ENCODE data around the gene LTO1. TPM values are rescaled to one million over a fixed set of nuclear protein-coding genes. Genes with fewer than 3 reads are reported as not detected.

The LTO1 gene
- total and polyA plus RNA-seq, 10 of the 15 experiments (the other 5 are each of a cell fraction or from before 2014, with no cell fraction given), result 2.6 to 27.5 (median 14.4) TPM

DNA sequence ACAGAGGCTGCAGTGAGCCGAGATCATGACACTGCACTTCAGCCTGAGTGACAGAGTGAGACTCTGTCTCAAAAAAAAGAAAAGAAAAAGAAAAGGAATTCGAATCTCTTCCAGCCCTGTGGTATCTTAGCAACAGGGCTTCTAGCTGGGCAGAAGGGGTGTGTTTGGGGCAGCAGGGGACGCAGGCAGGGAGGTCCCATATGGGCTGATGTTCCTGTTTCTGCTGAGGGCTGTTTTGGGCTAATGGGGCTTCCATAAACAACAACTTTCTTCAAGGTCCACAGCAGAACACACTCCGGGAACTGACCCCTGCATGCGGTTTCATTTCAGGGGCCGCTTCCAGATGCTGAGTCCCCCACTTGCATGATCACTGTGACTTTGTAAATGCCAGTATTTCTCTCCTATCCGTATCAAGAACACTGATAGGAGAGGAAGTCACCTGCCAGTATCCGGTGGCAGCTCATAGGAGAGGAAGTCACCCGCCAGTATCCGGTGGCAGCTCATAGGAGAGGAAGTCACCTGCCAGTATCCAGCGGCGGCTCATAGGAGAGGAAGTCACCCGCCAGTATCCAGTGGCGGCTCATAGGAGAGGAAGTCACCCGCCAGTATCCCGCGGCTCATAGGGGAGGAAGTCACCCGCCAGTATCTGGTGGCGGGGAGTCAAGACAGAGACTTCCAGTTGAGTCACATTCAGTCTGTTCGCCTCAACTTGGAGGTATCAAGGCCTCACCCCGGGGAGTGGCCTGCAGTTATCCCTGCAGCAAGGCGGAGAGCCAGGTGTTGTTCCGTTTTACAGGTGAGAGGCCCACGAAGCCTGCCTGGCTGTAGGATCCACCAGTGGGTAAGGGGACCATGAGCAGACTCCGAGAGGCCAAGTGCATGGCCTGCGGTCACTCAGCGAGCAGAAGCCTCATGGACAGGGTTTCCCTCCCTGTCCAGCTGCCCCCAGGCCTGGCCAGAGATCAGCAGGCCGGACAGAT, 37.0 kb upstream of the LTO1 start:
- H3K4me2 ChIP-seq (ENCODE audit: control insufficient read depth, insufficient read depth), result no peak overlapping the region
- no peaks in the 10 kb centered on the region for H3K4me1 ChIP-seq (ENCODE audit: control insufficient read depth, insufficient read depth, low read length)
- H3K9ac ChIP-seq (ENCODE audit: control insufficient read depth, insufficient read depth, low read length), result no peak overlapping the region
- BruUV-seq (replicated peaks), result no TSS peak
- ChIA-PET RAD21 (ENCODE audit: unreplicated experiment) (no interaction called here), CTCF (no interaction called here), POLR2A (no interaction called here), SMC1A (ENCODE audit: uncharacterized antibody, unreplicated experiment) (no interaction called here)
- no peaks in the 10 kb centered on the region for H4K20me1 ChIP-seq (ENCODE audit: control insufficient read depth, insufficient read depth)
- H3K4me3 ChIP-seq, result no peak overlapping the region
- FAIRE-seq, result no peak
- no peak overlapping the region for H2AFZ ChIP-seq (ENCODE audit: control insufficient read depth, low read depth, low read length)
- no peaks in the 10 kb centered on the region for H3K36me3 ChIP-seq (ENCODE audit: control insufficient read depth in 2 of 2, insufficient read depth in 2 of 2, low read length in 1 of 2)
- no peak overlapping the region for H3K27ac ChIP-seq (ENCODE audit: control insufficient read depth, insufficient read depth)
- DNase-seq (ENCODE audit: low read depth, low spot score), result no peak
- H3K9me3 ChIP-seq (replicated peaks; ENCODE audit: control insufficient read depth, insufficient read depth, low read length), result no peaks in the 10 kb centered on the region; the same call in 2 of the 3 replicates
- TF ChIP-seq, protein P1, sequence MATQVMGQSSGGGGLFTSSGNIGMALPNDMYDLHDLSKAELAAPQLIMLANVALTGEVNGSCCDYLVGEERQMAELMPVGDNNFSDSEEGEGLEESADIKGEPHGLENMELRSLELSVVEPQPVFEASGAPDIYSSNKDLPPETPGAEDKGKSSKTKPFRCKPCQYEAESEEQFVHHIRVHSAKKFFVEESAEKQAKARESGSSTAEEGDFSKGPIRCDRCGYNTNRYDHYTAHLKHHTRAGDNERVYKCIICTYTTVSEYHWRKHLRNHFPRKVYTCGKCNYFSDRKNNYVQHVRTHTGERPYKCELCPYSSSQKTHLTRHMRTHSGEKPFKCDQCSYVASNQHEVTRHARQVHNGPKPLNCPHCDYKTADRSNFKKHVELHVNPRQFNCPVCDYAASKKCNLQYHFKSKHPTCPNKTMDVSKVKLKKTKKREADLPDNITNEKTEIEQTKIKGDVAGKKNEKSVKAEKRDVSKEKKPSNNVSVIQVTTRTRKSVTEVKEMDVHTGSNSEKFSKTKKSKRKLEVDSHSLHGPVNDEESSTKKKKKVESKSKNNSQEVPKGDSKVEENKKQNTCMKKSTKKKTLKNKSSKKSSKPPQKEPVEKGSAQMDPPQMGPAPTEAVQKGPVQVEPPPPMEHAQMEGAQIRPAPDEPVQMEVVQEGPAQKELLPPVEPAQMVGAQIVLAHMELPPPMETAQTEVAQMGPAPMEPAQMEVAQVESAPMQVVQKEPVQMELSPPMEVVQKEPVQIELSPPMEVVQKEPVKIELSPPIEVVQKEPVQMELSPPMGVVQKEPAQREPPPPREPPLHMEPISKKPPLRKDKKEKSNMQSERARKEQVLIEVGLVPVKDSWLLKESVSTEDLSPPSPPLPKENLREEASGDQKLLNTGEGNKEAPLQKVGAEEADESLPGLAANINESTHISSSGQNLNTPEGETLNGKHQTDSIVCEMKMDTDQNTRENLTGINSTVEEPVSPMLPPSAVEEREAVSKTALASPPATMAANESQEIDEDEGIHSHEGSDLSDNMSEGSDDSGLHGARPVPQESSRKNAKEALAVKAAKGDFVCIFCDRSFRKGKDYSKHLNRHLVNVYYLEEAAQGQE (IDR thresholded peaks at IDR 0.05; ENCODE audit: low read depth, low read length), result no peak
- TF ChIP-seq, protein P2, sequence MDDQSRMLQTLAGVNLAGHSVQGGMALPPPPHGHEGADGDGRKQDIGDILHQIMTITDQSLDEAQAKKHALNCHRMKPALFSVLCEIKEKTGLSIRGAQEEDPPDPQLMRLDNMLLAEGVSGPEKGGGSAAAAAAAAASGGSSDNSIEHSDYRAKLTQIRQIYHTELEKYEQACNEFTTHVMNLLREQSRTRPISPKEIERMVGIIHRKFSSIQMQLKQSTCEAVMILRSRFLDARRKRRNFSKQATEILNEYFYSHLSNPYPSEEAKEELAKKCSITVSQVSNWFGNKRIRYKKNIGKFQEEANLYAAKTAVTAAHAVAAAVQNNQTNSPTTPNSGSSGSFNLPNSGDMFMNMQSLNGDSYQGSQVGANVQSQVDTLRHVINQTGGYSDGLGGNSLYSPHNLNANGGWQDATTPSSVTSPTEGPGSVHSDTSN (IDR thresholded peaks at IDR 0.05; ENCODE audit: insufficient replicate concordance, low read depth, low read length), result no peak
- peak; percentile 9; the same call in 1 of the 2 replicates for TF ChIP-seq SPI1 (IDR thresholded peaks at IDR 0.05; ENCODE audit: borderline replicate concordance, insufficient read depth, low read depth, low read length)
- no peak for ATAC-seq
- in situ Hi-C loops (cut with MboI) (no loop called here), intact Hi-C loops (cut with micrococcal nuclease; ENCODE audit: unreplicated experiment) (no loop called here)
- H3K79me2 ChIP-seq (ENCODE audit: control insufficient read depth, insufficient read depth, low read length), result no peaks in the 10 kb centered on the region
- WGBS (ENCODE audit: insufficient coverage, insufficient replicate concordance, low lambda C conversion rate, missing lambda C conversion rate), result 26% methylated on average over 28 of the region's 28 CpGs
- H3K27me3 ChIP-seq (replicated peaks in 1 of 2; ENCODE audit: control insufficient read depth in 2 of 2, insufficient read depth in 2 of 2, low read length in 1 of 2), result peaks cover 0 to 2% of the 10 kb centered on the region in 2 experiments; a peak in 2 of 4 replicates
